GM21515 (cell line): ENCODE data around the gene MAPK8IP1.

Experiments
- ATAC-seq: cut with Tn5 transposase; IDR thresholded peaks from one replicate; pipeline ENCODE4 v1.9.1; 2021; ENCODE audit not compliant: unreplicated experiment

The MAPK8IP1 gene

GRCh38 chr11:45906965-45907611 is 21.6 kb downstream of the MAPK8IP1 start, which contains the start of gene FREY1:
Gene FREY1 (minus strand): TSS chr11:45907271. CDS start chr11:45907245, 26 bp downstream.
- no peak for ATAC-seq

GRCh38 chr11:45907911-45908370 is 22.5 kb downstream of the MAPK8IP1 start:
- ATAC-seq, result no peak

- ATAC-seq, result no peak
These were observed 24.4 kb downstream of the MAPK8IP1 start for GRCh38 chr11:45909594-45910475.

- no peak for ATAC-seq
These were observed 25.2 kb downstream of the MAPK8IP1 start for GRCh38 chr11:45910623-45911022.

GRCh38 chr11:45913514-45913913 is 28.1 kb downstream of the MAPK8IP1 start:
- no peak for ATAC-seq

GRCh38 chr11:45913942-45914635 is 28.6 kb downstream of the MAPK8IP1 start:
- no peak for ATAC-seq

GRCh38 chr11:45915446-45915845 is 30.0 kb downstream of the MAPK8IP1 start:
- no peak for ATAC-seq

- no peak for ATAC-seq
These were observed 31.8 kb downstream of the MAPK8IP1 start for GRCh38 chr11:45917286-45917622.

GRCh38 chr11:45917623-45918330 is 32.3 kb downstream of the MAPK8IP1 start, which contains the start of gene PEX16:
Gene PEX16 (minus strand): TSS chr11:45917877. CDS start chr11:45917811, 66 bp downstream.
- ATAC-seq, result peak; percentile 91

GRCh38 chr11:45918331-45918941 is 33.0 kb downstream of the MAPK8IP1 start:
- ATAC-seq, result peak; percentile 38

- no peak for ATAC-seq
These were observed 33.7 kb downstream of the MAPK8IP1 start for GRCh38 chr11:45918962-45919675.

- no peak for ATAC-seq
These were observed 34.5 kb downstream of the MAPK8IP1 start for GRCh38 chr11:45919806-45920530.

- no peak for ATAC-seq
These were observed 35.4 kb downstream of the MAPK8IP1 start for GRCh38 chr11:45920531-45921477.

GRCh38 chr11:45921561-45922424 is 36.3 kb downstream of the MAPK8IP1 start:
- ATAC-seq, result no peak

GRCh38 chr11:45922425-45923082 is 37.1 kb downstream of the MAPK8IP1 start, which contains the start of gene LARGE2:
Gene LARGE2 (plus strand): TSS chr11:45922656. CDS start chr11:45922883, 227 bp downstream.
- ATAC-seq, result no peak
